ENCODE data around the gene CPN1.
A peak's percentile ranks its signal among the peaks of the same experiment; 100 is the strongest.

CPN1 gene

DNA sequence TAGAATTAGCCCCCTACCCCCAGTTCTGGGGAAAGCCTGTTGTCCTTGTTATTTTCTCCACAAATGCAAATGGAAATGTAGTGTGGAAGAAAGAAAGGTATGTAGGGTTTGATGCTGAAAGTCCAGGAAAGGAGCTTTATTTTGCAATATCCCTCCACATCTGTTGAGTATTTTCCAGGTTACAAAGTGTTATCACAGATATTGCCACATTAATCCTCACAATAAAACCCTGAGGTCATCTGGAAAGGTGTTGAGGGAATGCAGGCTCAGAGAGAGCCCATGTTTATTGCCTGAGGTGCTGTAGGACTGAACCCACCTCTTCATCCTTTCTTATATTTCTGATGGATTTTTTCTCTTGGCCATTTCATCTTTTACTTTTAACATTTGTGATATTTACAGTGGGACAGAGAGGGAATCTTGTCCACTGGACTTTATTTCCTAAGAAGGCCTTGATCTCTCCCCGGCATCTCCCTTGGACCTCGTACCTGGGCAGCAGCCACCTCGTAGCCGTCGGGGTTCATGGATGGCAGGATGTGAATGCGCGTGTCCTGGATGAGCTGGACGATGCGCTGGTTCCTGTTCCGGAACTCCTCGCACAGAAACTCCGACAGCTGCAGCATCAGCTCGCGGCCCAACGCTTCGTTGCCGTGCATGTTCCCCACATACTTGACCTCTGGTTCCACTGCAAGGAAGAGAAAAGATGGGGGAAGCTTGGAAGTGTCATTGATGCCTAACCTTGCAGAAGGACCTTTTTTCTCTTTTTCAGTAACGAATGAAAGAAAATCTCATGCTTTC lies 6.0 kb downstream of the CPN1 start:
- no peak for DNase-seq

DNA sequence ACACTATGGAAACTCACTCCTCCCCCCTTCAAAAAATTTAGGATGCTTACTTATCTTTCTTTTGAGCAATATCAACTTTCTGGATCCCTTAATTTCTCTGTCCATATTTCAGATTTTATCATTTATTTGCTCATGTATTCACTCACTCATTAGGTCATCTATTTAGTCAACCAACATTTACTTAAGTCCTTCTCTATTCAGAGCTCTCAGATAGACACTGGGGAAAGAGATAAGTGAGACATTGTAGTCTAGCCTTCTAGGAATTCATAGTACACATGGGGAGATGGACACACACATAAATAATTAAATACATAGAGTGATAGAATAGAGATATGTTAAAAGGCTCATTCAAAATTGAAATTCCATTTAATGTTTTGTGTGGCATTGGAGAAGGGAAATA lies 9.2 kb downstream of the CPN1 start:
- peak; percentile 63 for DNase-seq

DNA sequence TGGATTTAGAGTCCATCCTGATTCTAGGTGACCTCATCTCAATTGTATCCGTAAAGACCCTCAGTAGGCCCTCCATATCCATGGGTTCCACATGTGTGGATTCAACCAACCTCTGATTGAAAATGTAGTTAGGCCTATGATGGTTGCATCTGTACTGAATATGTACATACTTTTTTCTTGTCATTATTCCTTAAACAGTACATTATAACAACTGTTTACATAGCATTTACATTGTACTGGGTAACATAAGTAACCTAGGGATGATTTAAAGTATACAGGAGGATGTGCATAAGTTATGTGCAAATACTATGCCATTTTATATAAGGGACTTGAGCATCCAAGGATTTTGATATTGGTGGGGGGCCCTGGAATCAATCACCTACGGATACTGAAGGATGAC lies 10.1 kb downstream of the CPN1 start:
- DNase-seq: no peak

DNA sequence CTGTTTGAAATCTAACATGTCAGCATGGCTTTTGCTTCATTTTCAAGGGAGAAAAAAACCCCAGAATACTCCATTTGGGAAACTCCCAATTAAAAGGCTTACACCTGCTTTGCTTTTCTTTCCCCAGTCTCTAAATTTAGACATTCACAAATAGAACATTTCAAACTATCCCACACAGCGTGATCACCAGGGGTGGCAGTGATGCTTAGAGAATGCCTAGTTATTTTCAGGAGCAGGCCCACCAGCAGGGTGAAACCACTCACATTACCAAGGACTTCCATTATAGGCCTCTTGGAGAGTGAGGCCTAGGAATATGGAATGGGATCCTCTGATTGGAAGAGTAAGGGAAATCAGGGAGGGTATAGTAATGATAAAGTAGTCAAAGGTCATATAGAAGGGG lies 14.2 kb downstream of the CPN1 start:
- no peak for DNase-seq

DNA sequence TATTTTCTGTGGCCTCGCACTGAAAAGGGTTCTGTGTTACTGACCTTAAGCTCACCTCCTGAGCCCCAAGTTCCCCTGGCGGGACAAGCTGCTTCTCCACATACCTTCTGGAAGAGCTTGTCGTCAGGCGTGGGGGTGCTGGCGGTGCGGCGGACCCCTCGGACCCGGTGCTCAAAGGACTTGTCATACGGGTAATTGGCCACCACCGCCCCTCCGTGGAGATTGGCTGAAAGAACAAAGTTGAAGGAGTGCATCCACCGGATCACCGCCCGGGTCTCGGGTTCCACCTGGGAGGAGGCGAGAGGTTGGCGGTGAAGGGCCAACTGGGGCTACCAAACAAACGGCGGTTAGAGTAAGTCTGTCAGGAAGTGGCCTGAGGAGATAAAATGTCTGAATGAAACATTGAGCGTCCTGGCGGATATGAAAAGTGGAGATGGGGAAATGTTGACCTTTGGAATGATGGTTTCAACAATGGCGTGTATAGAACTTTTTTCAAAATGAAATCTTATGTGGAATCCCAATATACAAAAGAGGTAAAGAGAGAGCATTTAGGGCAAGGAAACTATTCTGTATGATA lies 16.5 kb downstream of the CPN1 start:
- DNase-seq: no peak

DNA sequence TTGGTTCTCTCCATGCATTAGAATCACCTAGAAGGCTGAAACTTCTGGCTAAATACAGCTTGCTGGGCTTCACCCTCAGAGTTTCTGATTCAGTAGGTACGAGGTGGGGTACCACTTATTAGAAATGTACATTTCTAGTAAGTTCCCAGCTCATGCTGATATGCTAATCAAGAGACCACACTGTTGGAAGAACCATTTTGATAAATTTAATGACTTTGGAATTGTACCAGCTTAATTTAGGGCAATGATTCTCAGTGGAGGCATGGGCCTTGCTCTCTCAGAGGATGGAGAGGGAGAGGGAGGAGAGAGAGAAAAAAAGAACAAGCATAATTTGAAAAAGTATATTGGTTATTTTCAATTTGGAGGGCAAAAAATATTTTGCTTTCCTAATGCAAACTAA lies 20.3 kb downstream of the CPN1 start:
- DNase-seq: no peak

DNA sequence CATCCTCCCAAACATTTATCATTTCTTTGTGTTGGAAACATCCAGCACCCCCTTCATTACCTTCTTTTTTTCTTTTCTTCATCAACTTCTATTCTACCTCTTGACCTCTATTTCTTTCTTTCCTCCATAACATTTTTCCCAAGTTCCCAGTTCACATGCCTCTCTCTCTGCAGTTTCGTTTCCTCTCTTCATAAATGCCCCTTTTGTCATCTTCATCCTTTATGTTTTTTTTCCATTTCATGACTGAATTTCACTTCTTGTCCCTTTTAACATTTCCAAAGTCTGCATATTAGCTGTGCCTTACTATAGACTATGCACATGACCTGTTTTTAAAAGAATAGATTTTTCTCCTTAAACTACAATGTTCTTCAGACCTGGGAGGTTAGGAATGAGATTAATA lies 23.7 kb downstream of the CPN1 start:
- no peak for DNase-seq

DNA sequence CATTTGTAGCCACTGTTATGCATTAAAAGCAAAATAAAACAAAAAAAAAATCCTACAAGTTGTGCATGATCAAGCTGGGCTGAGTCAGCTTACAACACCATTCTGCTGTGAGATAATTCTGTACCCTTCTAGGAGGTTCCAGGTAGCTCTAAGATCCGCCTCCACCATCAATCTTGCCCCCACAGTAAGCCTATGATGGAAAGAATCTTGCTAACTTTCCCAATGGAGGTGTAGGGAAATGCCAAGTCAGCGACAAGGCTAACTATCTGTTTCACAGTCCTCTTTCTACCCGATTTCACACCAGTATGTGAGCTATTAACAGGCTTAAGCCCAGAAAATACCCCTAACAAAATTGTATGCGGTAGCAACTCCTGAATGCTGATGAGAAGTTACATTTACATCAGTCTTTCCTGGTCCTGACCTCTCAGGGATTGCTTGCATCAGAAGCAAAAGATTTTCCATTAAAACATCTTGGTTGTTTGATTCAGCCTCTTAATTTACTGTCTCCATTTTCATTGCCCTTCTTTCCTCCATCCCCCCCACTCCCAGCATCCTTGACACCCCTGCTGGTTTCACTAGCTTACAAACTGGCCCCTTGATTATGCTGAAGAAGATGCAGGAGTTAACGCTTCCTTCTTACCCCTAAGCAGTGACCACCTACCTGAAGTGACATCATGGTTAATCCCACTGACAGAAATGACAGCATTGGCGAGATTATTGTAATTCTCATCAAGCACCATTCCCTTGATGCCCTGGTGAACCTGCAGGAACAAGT lies 27.8 kb downstream of the CPN1 start:
- no peak for DNase-seq

DNA sequence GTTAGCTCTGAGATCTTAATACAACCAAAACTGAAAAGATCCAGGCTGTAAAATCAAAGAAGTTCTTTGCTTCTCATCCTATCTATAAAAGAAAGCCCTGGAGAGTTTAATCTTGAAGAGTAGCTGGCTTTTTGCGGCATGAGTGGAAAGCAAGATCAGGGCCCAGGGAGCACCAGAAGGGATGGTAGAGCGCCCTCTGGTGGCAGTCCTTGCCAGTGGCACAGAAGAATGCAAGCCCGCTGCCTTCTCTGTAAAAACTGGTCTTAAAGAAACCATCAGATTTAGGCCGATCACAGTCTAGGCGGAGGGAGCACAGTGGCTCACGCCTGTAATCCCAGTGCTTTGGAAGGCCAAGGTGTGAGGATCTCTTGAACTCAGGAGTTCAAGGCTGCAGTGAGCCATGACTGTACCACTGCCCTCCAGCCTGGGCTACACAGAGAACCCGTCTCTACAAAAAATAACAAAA lies 35.6 kb downstream of the CPN1 start:
- DNase-seq: no peak

DNA sequence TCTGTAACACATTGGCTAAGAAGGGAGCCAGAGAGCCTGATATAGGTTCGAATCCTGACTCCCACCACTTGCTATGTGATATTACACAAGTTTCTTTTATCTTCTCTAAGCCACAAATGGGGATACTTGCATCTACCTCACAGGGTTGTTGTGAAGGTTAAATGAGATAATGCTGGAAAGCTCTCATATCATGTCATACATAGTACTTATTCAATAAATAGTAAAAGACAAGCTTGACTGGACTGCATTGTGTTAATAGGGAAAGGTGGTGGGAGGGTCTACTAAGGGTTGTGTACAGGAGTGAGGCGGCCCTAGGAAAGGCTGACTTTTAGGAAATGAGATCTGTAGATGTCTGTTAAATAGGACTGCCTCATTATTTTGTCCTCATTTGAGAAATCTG lies 36.1 kb downstream of the CPN1 start:
- no peak for DNase-seq

DNA sequence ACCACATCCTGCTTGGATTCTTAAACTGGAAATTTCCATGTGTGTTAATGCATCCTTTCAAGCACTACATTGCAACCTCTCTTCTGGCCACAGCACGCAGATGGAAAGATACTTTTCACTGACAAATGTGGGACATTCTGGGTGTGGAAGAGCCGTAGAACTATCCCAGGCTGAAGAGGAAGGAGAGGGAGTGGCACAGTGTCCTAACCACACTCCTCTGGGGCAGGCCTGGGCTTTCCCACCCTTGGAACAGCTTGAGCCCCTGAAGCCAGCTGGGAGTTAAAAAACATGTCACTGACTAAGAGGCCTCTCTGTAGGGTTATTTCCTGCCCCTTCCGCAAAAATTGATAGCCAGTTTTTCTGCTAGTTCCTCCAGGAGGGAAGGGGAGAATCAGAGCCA lies 37.9 kb downstream of the CPN1 start:
- no peak for DNase-seq

DNA sequence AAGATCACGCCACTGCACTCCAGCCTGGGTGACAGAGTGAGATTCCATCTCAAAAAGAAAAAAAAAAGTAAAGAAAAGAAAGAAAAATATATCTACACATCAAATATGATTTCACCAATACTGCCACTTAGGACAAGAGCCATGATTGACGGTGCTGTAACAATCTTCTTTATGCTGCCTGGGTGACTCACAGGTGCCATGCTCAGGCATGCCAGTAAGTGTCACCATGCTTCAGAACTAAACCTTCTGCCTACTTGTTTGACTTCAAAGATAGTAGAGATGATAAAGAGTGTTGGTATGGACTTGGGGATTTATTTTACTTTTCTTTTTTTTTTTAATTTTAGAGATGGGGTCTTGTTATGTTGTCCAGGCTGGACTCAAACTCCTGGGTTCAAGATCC lies 38.3 kb downstream of the CPN1 start:
- no peak for DNase-seq

DNA sequence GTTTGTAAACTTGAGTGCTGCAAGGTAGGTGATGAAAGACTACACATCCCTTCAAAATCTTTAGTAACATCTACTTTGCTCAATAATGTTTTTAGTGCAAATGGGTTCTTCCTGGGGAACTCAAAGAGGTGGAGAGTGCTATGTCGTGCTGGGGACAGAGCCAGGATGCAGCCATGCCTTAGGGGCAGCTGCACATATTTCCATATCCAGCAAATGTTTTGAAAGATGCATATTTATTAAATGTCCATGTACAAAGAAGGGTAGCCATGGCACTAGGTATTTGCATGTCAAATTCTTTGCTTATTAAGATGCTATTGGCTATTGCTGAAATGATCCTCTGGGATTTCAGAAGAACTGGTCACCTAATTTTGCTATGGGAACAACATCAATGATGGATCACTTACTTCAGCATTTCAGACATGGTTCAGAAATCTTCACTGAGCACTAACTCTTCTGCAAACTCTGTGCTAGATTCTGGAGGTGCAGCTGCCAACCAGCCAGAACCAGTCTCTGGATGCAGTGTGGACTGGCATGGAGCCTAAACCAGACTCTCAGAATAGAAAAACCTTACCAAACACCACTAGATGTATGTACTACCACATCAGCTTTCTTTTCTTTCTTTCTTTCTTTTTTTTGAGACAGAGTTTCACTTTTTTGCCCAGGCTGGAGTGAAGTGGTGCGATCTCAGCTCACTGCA lies 40.2 kb downstream of the CPN1 start:
- no peak for DNase-seq

DNA sequence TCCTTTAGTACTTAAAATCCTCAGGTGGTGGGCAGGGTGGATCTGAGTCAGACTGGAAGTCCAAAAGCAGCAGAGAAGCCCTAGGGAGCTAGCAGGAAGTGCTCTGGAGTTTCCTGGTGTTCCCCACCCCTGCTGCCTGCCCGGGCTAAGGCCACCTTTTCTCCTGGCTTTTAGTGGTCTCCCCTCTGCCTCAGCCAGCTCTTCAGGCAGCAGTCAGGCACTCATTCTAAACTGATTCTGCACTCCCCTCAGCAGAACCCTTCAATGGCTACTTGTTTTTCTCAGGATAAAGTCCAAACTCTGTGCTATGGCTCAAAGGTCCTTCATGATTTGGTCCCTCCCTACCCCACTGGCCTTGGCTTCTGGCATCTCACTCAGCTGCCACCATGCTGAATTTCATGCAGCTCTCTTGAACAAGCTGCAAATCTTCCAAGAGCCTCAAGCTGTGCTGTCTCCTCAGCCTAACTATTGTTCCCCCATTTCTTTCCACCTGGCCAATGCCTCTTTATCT lies 43.1 kb downstream of the CPN1 start:
- DNase-seq: no peak

DNA sequence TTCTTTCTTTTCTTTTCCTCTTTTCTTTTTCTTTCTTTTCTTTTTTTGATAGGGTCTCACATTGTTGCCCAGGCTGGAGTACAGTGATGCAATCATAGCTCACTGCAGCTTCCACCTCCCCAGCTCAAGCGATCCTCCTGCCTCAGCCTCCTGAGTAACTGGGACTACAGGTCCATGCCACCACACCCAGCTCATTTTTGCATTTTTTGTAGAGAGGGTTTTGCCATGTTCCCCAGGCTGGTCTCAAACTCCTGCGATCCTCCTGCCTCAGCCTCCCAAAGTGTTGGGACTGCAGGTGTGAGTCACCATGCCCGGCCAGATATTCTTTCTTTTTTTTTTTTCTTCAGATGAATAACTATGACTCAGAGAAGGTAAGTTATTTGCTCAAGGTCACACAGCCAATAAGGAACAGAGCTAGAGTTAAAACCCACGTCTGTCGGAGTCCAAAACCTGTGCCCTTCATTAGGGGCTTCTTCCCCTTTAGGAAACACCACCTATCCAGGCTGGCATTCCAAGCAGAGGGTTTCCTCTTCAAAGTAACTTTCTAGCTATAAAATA lies 43.8 kb downstream of the CPN1 start:
- DNase-seq: no peak

DNA sequence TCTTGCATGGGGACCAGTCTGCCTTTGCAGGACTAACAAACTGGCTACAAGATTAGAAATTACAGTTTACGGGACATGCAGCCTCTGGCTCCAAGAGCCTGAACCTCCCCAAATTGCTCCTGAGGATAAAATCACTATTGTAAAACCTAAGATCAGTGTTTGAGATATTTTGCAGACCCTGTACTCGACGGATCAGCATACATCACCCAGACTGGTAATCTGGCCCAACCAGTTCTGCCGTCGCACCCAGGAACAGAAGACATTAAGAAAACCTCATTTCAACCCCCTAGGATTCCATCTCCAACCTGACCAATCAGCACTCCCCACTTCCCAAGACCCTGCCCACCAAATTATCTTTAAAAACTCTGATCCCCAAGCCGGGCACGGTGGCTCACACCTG lies 44.8 kb downstream of the CPN1 start:
- DNase-seq: no peak

DNA sequence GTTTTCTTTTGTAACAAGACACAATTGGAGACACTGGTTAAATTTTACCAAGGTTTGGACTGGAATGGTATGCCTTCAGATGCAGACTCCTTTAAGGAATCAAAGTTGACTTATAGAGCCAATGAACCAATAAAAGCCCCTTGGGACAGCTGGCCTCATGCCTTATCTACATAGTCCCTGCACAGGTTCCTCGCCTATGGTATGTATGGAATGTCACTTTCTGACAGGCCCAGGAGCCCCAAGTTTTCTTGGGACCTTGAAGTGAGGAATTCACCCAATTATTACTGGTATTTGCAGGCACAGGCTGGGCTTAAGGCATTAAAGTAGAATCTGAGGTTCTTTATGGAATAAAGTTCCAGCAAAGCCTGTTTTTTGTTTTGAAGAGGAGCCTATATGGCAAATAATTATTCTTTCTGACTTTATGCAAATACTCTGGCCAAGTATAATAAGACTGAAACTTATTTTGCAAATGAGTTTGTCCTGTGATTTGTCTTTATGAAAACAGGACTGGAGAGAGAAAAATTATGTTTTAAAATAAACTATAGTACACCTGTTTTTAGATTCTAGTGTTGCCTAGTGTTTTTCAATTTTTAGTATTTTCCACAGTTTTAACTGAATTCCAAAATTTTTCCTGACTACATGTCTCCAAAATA lies 47.8 kb downstream of the CPN1 start:
- no peak for DNase-seq

DNA sequence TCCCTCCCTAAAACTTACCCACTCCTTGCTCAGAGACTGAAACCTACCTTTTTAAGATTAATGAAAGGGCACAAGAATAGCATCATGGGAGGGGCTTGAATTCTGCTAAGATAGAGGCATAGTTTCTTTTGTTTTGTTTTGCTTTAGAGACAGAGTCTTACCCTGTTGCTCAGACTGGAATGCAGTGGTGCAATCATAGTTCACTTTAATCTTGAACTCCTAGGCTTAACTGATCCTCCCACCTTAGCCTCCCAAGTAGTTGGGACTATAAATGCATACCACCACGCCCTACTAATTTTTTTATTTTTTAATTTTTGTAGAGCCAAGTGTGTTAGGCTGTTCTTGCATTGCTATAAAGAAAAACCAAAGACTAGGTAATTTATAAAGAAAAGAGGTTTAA lies 54.3 kb downstream of the CPN1 start:
- no peak for DNase-seq

DNA sequence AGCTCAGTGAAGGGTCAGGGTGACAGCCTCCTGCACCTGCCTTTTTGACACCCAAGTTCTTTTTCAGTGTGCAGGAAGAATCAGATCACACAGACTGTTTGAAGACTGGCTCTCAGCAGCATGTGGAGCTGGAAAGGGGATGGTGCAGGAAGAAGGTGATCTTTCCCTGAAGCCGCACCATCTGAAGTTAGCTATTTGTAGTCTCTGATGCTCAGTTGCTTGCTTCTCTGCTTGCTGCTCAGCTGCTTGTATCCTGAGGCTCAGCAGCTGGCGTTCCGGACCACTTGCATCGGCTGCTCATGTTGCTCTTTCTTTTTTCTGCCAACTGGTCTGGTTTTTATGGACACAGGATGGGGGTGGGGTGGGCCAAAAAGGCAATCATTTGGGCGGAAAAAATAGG lies 56.1 kb downstream of the CPN1 start:
- no peak for DNase-seq

DNA sequence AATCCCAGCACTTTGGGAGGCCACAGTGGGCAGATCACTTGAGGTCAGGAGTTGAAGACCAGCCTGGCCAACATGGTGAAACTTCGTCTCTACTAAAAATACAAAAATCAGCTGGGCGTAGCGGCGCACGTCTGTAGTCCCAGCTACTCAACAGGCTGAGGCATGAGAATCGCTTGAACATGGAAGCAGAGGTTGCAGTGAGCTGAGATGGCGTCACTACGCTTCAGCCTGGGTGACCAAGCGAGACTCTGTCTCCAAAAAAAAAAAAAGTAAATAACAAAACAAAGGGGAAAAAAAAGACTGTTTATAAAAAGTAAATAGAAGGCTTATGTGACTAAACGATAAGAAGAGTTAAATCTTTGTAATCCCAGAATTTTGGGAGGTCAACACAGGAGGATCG lies 56.9 kb downstream of the CPN1 start:
- DNase-seq: no peak

DNA sequence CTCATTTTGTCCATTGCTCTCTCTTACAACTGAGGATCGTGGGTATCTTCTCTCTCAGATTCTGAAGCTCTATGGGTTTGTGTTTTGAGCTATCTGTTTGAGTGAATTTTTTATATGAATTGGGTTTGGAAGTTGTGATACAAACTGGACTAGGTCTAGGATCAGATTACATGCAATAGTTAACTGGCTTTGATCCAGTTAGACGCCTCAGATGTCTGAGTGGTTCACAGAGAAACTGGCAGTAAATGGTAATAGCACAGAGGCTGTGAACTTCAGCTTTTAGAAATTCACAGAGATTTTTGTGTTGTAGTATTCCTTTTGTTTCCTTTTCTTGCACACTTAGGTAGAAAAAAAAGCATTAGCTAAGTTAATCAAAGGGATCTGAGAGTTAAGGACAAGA lies 59.3 kb downstream of the CPN1 start:
- no peak for DNase-seq

DNA sequence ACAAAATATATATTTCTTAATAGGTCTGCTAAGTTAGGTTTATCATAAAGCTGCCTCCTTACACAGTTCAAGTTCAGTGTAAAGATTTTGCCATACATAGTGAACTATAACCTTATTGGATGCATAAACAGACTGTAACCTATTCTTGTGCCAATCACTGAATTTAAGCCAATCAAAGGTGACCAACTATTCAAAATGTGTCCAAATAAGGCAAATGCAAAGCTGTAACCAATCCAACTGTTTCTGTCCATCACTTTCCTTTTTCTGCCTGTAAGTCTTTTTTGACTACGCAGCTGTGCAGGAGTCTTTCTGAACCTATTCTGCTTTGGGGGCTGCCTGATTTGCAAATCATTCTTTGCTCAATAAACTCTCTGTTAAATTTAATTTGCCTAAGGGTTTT lies 60.3 kb downstream of the CPN1 start:
- DNase-seq: no peak

DNA sequence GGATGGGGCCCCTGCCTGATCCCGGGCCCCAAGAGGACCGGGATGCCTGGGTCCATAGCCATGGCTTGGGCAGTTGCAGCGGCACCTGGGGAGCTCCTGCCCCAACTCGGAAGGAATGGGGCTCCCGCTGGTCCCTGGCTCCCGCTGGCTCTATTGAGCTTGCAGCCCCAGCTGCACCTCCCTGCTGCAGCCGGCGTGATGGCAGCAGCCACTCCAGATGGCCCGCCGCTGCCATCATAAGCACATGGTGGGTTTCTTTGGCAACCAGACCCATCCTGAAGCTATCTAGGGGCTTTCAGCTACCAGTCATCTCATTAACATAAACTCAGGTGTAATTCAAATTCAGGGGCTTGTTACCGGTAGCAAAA lies 60.8 kb downstream of the CPN1 start:
- DNase-seq: no peak
